Hepatocyte (in vitro differentiated cells): Measurements from ENCODE around the gene RDH13.
"Not testable (repeated sequence)": the region's sequence is repeated elsewhere in the genome, so short reads cannot be mapped to it uniquely, and the experiment has no call there.

Experiments used
- CTCF ChIP-seq: fragments of 200-600 bp; sonication (generic); IDR thresholded peaks from 2 replicates; pipeline ENCODE4 v1.5.1; 2016; ENCODE audit warnings: antibody characterized with exemption, mild to moderate bottlenecking; ENCODE audit not compliant: poor library complexity
- EZH2 ChIP-seq: fragments of 200-600 bp; sonication (generic); IDR thresholded peaks from 2 replicates; pipeline ENCODE4 v1.6.1; 2016; ENCODE audit warnings: antibody characterized with exemption, mild to moderate bottlenecking, borderline replicate concordance
- EZH2phosphoT487 ChIP-seq: fragments of 200-600 bp; sonication (generic); IDR thresholded peaks from one replicate; pipeline ENCODE4 v1.6.1; 2018; ENCODE audit warnings: antibody characterized with exemption, mild to moderate bottlenecking, low read depth, moderate library complexity; ENCODE audit not compliant: unreplicated experiment, severe bottlenecking

DNA sequence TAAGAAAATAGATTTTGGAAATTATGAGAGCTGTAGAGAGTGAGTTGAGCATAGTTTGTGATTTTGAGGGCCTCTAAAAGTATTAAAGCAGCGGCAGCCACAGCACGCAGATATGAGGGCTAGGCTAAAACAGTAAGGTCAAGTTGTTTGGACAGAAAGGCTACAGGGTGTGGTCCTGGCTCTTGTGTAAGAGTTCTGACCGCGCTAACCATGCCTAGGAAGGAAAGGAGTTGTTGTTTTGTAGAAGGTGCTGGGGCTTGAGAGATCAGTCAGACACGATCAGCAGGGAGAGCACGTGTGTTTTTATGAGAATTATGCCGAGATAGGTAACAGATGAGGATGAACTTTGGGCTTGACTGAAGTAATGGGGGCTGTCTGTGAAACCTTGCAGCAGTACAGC is 54.2 kb downstream of the RDH13 start:
- not testable (repeated sequence) for TF ChIP-seq CTCF, EZH2phosphoT487, EZH2
